GM23248 (cell line): ENCODE measurements around the gene MED29.

Source experiments
- EZH2 ChIP-seq: fragments of 200-600 bp; sonication (generic); IDR thresholded peaks from 2 replicates; pipeline ENCODE4 v1.6.1; 2018; ENCODE audit warnings: antibody characterized with exemption, mild to moderate bottlenecking; ENCODE audit not compliant: insufficient read depth, poor library complexity, severe bottlenecking
- EZH2phosphoT487 ChIP-seq: fragments of 200-600 bp; sonication (generic); IDR thresholded peaks from 2 replicates; pipeline ENCODE4 v1.6.1; 2018; ENCODE audit warnings: antibody characterized with exemption, moderate library complexity, mild to moderate bottlenecking, low read depth; ENCODE audit not compliant: insufficient read depth

DNA sequence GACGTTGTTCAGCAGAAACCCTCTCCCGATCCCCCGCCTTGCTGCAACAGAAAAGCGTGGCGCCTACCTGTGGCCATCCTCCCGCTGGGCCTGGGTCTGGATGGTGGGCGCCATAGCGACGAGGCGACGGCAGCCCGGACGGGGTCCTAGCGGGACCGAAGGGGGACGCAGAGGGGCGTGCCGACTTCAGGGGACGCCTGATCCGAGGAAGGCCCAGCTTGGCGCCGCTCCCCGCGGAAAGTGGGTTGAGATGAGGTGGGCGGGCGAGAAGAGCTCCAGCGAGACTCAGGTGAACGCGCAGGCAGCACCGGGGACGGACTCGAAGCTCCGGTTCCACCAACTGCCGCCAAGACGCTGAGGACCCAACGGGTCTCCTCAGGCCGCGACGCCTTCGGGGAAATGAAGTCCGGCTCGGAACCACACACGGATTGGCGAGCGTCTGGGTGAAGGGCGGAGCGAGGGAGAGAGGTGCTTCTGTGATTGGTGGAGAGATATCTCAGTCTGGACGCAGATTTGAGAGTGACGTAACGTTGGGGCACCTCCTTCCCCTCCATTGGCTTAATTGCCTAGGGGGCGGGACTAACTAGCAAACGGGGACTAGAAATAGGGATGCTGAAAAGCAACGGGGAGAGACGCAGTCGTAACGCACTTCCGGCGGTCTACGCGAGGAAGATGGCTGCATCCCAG, at the start of gene MED29, which contains the start of gene PAF1:
- TF ChIP-seq EZH2phosphoT487 (no peak), EZH2 (no peak)
